Non-pigmented ciliary epithelial cell (primary cell): ENCODE data around the gene F2R.
"Not testable (repeated sequence)": the region's sequence is repeated elsewhere in the genome, so short reads cannot be mapped to it uniquely, and the experiment has no call there.

Experiments
- DNase-seq: peaks from one replicate; pipeline ENCODE4 v3.0.0-alpha.2; 2010; ENCODE audit warnings: low read depth

Gene F2R

GRCh38 chr5:76757049-76757448 lies 41.1 kb downstream of the F2R start:
- DNase-seq = no peak

GRCh38 chr5:76761118-76761517 lies 45.2 kb downstream of the F2R start:
- not testable (repeated sequence) for DNase-seq

GRCh38 chr5:76762484-76762883 lies 46.6 kb downstream of the F2R start:
- DNase-seq = no peak

- DNase-seq = no peak
These were observed 47.2 kb downstream of the F2R start for GRCh38 chr5:76763136-76763535.

- no peak for DNase-seq
These were observed 48.4 kb downstream of the F2R start for GRCh38 chr5:76764374-76764773.

GRCh38 chr5:76765249-76765648 lies 49.3 kb downstream of the F2R start:
- peak; percentile 40 for DNase-seq

- peak; percentile 19 for DNase-seq
These were observed 50.8 kb downstream of the F2R start for GRCh38 chr5:76766746-76767145.

GRCh38 chr5:76771041-76771440 lies 55.1 kb downstream of the F2R start:
- not testable (repeated sequence) for DNase-seq

GRCh38 chr5:76771705-76772405 lies 55.9 kb downstream of the F2R start:
- no peak for DNase-seq

- DNase-seq = no peak
These were observed 60.0 kb downstream of the F2R start for GRCh38 chr5:76775921-76776320.

- no peak for DNase-seq
These were observed 60.5 kb downstream of the F2R start for GRCh38 chr5:76776391-76776790.

GRCh38 chr5:76780616-76781015 lies 64.7 kb downstream of the F2R start:
- not testable (repeated sequence) for DNase-seq

GRCh38 chr5:76781775-76782174 lies 65.8 kb downstream of the F2R start:
- DNase-seq = no peak

- no peak for DNase-seq
These were observed 66.5 kb downstream of the F2R start for GRCh38 chr5:76782444-76782843.
